Measurements from ENCODE around the gene DGKD.
A peak's percentile ranks its signal among the peaks of the same experiment; 100 is the strongest.

Gene DGKD

GRCh38 chr2:233470011-233470687 is 115.9 kb downstream of the DGKD start:
- intact Hi-C loops (cut with DNase I) = no loop called here
- DNase-seq = peak; percentile 67 to 95 (median 84)

- DNase-seq = peak in 7 of 42 donors; percentile 6 to 37 (median 20)
- intact Hi-C loops (cut with DNase I) = no loop called here
Observed at GRCh38 chr2:233470839-233471238, 116.5 kb downstream of the DGKD start.

- intact Hi-C loops (cut with DNase I) = no loop called here
- DNase-seq = peak in 6 of 42 donors; percentile 2 to 40 (median 18)
Observed at GRCh38 chr2:233471291-233472035, 117.2 kb downstream of the DGKD start.

GRCh38 chr2:233473386-233473791 is 119.1 kb downstream of the DGKD start:
- DNase-seq = peak in 4 of 42 donors; percentile 5 to 27 (median 18)
- intact Hi-C loops (cut with DNase I) = no loop called here

GRCh38 chr2:233473878-233474277 is 119.6 kb downstream of the DGKD start:
- intact Hi-C loops (cut with DNase I) = no loop called here
- DNase-seq = peak in 2 of 42 donors; percentile 5 to 26

GRCh38 chr2:233474308-233475160 is 120.2 kb downstream of the DGKD start:
- intact Hi-C loops (cut with DNase I) = no loop called here

GRCh38 chr2:233476063-233476410 is 121.7 kb downstream of the DGKD start:
- intact Hi-C loops (cut with DNase I) = no loop called here
- no peak for DNase-seq

More at GRCh38 chr2:233474308-233475160, 120.2 kb downstream of the DGKD start:
- DNase-seq = peak in 4 of 42 donors; percentile 5 to 32 (median 20)

GRCh38 chr2:233476651-233477547 is 122.6 kb downstream of the DGKD start:
- intact Hi-C loops (cut with DNase I) = no loop called here
- DNase-seq = peak in 2 of 42 donors; percentile 30 to 35

GRCh38 chr2:233477548-233478433 is 123.5 kb downstream of the DGKD start:
- intact Hi-C loops (cut with DNase I) = no loop called here
- DNase-seq = peak in 1 of 42 donors; percentile 39

- intact Hi-C loops (cut with DNase I) = no loop called here
- no peak for DNase-seq
Observed at GRCh38 chr2:233479616-233480489, 125.6 kb downstream of the DGKD start.

GRCh38 chr2:233480490-233481202 is 126.4 kb downstream of the DGKD start:
- peak in 20 of 42 donors; percentile 32 to 63 (median 48) for DNase-seq
- intact Hi-C loops (cut with DNase I) = no loop called here

GRCh38 chr2:233481368-233482142 is 127.3 kb downstream of the DGKD start:
- intact Hi-C loops (cut with DNase I) = no loop called here
- no peak for DNase-seq

GRCh38 chr2:233482616-233483015 is 128.3 kb downstream of the DGKD start:
- no peak for DNase-seq

GRCh38 chr2:233485726-233486125 is 131.4 kb downstream of the DGKD start:
- intact Hi-C loops (cut with DNase I) = no loop called here
- no peak for DNase-seq

More at GRCh38 chr2:233482616-233483015, 128.3 kb downstream of the DGKD start:
- intact Hi-C loops (cut with DNase I) = no loop called here

- DNase-seq = no peak
- intact Hi-C loops (cut with DNase I) = no loop called here
Observed at GRCh38 chr2:233486357-233486756, 132.1 kb downstream of the DGKD start.

All from head of caudate nucleus (tissue), 42 donors.